ENCODE data around the gene LRR1.

- no peak for TF ChIP-seq CTCF (IDR thresholded peaks at IDR 0.05; ENCODE audit: insufficient read depth, low read length, poor library complexity, severe bottlenecking)
- no peak for TF ChIP-seq EZH2phosphoT487 (conservative IDR thresholded peaks at IDR 0.05; ENCODE audit: low read length)
Observed at GRCh38 chr14:49642163-49642562, 43.4 kb downstream of the LRR1 start.

Data from SU-DHL-6 (cell line).